GM19452 (cell line): ENCODE results near the gene MDFI.

Source experiments
- ATAC-seq: cut with Tn5 transposase; IDR thresholded peaks from one replicate; pipeline ENCODE4 v1.9.1; 2021; ENCODE audit not compliant: unreplicated experiment

Gene MDFI, protein sequence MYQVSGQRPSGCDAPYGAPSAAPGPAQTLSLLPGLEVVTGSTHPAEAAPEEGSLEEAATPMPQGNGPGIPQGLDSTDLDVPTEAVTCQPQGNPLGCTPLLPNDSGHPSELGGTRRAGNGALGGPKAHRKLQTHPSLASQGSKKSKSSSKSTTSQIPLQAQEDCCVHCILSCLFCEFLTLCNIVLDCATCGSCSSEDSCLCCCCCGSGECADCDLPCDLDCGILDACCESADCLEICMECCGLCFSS

DNA sequence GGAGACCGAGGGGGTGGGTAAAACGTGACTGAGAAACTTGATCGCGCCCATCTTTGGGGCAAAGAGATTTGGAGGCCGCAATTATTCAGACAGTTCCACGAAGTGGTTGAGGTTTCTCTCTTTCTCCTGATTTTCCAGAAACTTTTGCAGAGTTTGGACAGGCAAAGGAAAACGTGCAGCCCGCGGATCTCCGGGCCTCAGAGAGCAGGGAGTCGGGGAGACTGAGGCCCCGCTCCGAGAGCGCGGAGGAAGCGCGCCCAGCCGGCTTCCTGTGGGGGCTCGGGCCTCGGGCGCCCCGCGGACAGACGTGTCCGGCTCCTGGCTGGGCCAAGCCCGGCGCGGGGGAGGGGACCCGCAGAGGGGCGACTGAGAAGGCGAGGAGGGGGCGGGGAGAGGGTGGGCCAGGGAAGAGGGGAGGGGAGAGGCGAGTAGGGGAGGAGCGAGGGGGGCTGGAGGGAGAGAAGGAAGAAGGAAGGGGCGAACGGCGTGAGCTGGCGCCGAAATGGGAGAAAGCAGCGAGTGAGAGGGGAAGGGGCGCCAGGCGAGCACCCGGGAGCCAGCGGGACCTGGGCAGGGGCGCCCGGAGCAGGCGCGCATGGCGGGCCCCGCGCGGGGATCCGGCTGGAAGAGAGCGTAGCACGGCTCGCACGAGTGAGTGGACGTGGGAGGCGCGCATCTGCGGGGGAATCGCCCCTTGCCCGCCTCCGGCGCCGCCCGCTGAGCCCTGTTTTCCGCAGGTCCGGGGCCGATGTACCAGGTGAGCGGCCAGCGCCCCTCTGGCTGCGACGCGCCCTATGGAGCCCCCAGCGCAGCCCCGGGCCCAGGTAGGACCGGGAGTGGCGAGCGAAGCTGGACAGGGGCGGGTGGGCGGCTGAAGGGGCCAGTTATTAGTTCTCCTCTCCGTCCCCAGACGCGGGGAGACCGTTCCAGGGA is at the start of gene MDFI:
MDFI (plus strand) TSS at position 467 of the 933 bp plus-strand sequence; CDS start at position 749, 282 bp downstream.
- ATAC-seq, result no peak

GRCh38 chr6:41589223-41589622 is 49.0 kb upstream of the MDFI start:
- no peak for ATAC-seq

DNA sequence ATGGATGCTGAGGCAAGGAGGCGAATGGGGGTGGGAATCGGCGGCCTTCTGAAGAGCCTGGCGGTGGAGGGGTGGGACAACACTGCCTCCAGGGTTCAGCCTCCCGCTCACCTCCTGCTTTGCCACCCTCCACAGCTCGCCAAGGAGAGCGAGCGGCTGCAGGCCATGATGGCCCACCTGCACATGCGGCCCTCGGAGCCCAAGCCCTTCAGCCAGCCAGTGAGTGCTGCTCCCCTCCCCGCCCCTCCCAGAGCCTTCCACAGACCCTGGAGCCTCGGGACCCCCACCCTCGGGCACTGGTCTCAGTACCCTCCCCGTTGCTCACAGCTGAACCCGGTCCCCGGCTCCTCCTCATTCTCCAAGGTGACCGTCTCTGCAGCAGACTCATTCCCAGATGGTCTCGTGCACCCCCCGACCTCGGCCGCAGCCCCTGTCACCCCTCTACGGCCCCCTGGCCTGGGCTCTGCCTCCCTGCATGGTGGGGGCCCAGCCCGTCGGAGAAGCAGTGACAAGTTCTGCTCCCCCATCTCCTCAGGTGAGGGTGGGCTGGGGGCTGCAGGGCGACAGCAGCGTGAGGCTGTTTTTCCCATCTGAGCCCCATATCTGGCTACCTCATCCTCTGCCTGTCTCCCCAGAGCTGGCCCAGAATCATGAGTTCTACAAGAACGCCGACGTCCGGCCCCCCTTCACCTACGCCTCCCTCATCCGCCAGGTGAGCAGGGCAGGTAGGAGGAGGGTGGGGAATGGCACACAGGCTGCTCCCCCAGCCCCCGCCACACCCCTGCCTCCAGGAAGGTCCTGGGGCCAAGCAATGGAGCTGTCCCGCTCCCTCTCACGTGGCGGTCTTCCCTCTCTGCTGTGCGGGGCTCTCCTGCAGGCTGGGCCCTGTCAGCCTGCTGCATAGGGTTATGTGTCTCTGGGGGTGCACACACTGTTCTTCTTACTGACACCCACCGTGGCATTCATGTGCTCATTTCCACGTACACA is 48.3 kb upstream of the MDFI start:
- ATAC-seq, result no peak

- no peak for ATAC-seq
These were observed 47.1 kb upstream of the MDFI start for GRCh38 chr6:41591122-41591521.

- no peak for ATAC-seq
These were observed 46.3 kb upstream of the MDFI start for GRCh38 chr6:41591859-41592502.

DNA sequence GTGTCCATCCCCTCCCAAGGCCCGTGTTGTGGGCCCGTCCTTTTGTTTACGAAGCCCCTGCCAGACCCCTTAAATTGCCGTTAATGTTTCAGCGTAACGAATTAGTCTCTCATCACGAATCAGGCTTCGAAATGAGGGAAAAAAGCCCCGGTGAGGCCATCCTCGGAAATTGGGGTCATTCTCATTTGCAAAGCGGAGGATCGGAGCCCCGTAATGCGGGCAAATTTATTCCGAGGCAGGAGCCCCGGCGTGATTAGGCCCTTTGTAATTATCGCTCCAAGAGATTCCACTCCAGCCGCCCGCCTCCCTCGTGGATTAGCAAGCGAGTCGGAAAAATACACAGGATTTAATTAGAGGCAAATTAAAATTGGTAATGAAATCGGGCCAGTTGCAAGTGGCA is 44.9 kb upstream of the MDFI start:
- no peak for ATAC-seq

GRCh38 chr6:41593839-41594238 is 44.4 kb upstream of the MDFI start:
- ATAC-seq, result no peak

DNA sequence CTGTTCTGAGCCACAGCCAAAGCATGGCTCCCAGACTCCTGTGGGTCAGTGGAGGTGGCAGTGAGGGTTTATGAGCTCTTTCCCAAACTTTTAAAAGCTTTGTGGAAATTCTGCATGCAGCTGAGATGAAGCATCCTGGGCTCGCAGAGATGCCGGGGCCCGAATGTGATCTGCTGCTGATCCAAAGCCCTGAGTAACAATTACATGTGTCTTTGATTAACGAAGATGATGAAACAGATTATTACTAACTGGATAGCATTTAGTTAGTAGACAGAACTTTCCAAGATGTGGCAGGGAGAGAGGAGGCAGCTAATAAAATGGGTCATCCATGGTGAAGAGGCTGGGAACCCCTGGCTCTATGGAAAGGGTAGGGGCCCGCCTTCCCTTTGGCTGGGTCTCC is 43.9 kb upstream of the MDFI start:
- no peak for ATAC-seq

- ATAC-seq, result no peak
These were observed 43.5 kb upstream of the MDFI start for GRCh38 chr6:41594766-41595165.

GRCh38 chr6:41595166-41595565 is 43.1 kb upstream of the MDFI start:
- no peak for ATAC-seq

DNA sequence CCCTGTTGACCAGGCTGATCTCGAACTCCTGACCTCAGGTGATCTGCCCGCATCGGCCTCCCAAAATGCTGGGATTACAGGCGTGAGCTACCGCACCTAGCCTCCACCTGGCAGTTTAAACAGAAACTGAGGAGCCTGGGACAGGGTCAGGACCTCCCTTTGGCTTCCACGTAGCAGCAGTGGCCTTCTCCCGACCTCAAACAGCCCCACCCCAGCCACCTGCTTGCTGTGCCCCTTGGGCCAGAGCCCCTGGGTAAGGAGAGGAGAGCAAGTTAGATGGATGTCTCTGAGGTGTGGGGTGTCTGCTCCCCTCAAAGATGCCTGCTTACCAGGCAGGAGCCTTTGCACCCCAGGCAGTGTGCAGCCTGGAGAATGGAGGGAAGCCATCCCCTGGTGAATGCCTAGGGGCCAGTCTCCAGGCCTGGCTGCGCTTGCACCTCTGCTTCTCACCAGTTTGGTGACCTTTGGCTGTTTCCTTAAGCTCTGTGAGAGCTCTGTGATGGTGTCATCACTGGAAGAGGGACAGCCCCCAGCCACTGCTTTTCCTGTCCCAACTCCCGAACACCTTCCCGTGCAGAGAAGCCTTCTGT is 42.1 kb upstream of the MDFI start:
- ATAC-seq, result no peak

DNA sequence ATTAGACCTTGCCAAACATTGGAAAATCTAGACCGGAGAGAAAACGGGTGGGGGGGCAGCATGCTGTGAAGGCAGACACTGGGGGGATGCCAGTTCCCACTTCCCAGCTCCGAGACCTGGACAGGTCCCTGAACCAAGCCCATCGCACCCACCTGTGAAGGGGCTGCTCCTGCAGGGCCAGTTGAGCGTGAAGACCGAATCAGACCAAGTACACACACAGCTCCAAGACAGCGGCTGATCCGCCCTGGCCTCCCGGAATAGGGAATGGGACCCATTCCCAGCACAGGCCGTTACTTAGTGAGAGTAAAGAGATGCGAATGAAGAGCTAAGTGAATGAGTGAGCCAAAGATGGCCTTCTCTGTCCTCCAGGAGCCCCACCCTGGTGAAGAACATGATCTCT is 41.5 kb upstream of the MDFI start:
- ATAC-seq, result no peak

GRCh38 chr6:41597246-41598000 is 40.8 kb upstream of the MDFI start:
- ATAC-seq, result no peak

GRCh38 chr6:41598670-41599014 is 39.6 kb upstream of the MDFI start:
- ATAC-seq, result no peak

DNA sequence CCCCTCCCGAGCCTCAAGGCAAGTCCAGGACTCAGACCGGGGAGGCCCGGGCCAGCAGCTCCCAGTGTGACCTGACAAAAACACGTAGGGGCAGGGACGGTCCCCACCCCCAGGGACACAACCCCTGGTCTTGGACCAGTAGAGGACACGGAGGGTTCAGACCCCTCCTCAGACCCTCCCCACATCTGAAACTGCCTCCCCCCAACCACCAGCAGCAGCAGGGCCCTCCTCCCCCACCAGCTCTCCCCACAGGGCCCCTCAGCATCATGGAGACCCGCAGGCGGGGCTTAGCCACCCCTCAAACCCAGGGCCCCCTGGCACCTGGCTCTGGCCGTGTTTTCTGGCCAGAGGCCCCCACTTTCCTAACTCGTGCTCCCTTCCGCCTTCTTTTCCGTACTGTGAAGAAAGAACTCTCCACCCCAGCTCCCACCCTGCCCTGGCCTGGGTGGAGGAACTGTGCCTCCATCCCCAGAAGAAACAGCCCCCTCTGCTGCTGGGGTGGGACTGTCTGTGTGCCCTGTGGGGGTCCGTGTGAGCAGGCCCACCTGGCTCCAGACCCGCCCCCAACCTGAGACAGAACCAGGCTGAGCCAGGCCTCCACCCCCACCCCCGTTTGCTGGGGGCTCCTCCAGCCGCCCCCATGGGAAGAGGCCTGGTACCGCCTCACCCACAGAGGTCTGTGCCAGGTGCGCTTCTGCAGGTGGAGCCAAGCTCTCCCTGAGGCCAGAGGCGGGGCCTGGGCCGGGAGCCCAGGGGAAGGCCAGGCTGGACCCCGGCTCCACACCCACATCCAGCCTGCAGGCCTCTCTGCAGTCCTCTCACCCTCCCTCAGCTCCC is 39.0 kb upstream of the MDFI start:
- ATAC-seq, result no peak

- ATAC-seq, result no peak
These were observed 38.3 kb upstream of the MDFI start for GRCh38 chr6:41599852-41600445.

- ATAC-seq, result no peak
These were observed 37.6 kb upstream of the MDFI start for GRCh38 chr6:41600499-41601247.

DNA sequence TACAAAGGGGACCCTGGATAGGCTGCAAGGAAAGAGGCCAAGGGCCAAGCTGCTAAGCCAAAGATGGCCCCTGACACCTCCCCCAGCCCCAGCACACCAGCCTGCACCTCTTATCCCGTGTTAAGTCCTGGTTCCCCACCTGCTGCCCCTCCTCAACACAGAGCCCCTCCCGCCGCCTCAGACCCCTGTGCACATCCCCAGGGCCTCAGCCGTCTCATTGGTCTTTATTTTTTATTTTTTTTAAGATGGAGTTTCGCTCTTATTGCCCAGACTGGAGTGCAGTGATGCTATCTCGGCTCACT is 37.1 kb upstream of the MDFI start:
- ATAC-seq, result no peak
